AG10803 (cell line): ENCODE results near the gene RIPOR3.
"Not testable (repeated sequence)": the region's sequence is repeated elsewhere in the genome, so short reads cannot be mapped to it uniquely, and the experiment has no call there.

Experiments
- DNase-seq: peaks from one replicate; pipeline ENCODE4 v3.0.0; 2010; ENCODE audit warnings: low read depth
- H3K4me3 ChIP-seq: 2 replicates; pipeline ENCODE4 v1.5.1; 2011; ENCODE audit warnings: mild to moderate bottlenecking, low read length, control low read depth
- TF ChIP-seq, protein P1 (sequence below): conservative IDR thresholded peaks from 2 replicates; pipeline ENCODE4 v1.5.1; 2011; ENCODE audit warnings: mild to moderate bottlenecking, low read length, control low read depth, inconsistent platforms

RIPOR3 gene

DNA sequence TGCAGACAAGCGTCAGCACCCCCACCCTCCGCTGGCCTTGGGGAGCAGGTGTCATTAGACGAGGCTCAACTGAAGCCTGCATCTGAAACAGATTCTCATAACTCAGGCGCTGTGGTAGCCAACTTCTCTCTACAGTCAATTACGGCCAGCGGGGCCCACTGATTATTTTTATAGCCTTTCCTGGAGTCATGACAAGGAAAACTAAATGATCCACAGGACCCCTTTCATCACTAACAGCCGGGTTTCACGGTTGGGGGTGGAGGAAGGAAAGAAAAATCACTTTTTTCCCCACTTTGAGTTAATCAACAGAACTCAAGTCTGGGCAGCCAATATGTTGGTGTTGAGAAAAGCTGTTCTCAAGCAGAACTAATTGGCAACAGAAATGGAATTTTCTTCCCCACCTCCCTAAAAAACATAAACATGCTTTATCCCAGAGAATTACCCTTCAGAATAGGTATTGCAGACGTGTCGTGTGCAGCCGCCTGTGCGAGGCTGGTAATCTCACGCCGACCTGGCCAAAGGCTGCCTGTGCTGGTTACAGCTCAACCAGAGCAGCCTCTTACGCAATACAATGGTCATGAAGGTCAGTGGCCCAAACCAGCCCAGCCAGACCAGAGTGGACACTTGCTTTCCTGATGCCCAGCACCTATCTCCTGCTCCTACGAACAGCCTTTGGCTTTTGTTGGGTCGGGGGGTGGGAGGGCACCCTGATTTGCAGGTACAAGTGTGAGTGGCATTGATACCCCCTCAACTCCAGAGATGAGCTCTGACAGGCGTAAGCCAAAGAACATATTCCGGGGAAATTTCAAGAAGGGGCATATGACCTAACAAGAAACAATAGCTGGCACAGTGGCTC lies 11.0 kb downstream of the RIPOR3 start:
- no peak overlapping the region for H3K4me3 ChIP-seq
- TF ChIP-seq, protein P1, sequence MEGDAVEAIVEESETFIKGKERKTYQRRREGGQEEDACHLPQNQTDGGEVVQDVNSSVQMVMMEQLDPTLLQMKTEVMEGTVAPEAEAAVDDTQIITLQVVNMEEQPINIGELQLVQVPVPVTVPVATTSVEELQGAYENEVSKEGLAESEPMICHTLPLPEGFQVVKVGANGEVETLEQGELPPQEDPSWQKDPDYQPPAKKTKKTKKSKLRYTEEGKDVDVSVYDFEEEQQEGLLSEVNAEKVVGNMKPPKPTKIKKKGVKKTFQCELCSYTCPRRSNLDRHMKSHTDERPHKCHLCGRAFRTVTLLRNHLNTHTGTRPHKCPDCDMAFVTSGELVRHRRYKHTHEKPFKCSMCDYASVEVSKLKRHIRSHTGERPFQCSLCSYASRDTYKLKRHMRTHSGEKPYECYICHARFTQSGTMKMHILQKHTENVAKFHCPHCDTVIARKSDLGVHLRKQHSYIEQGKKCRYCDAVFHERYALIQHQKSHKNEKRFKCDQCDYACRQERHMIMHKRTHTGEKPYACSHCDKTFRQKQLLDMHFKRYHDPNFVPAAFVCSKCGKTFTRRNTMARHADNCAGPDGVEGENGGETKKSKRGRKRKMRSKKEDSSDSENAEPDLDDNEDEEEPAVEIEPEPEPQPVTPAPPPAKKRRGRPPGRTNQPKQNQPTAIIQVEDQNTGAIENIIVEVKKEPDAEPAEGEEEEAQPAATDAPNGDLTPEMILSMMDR: no peak
- peak; percentile 24 for DNase-seq

GRCh38 chr20:50679753-50680104 lies 11.6 kb downstream of the RIPOR3 start:
- TF ChIP-seq, protein P1: no peak
- no peak for DNase-seq
- no peak overlapping the region for H3K4me3 ChIP-seq

- no peak for DNase-seq
Observed at GRCh38 chr20:50678169-50678898, 13.0 kb downstream of the RIPOR3 start.

GRCh38 chr20:50676858-50677257 lies 14.5 kb downstream of the RIPOR3 start:
- H3K4me3 ChIP-seq: no peak overlapping the region
- TF ChIP-seq, protein P1: no peak
- no peak for DNase-seq

More at GRCh38 chr20:50678169-50678898, 13.0 kb downstream of the RIPOR3 start:
- H3K4me3 ChIP-seq: no peak overlapping the region
- TF ChIP-seq, protein P1: no peak

DNA sequence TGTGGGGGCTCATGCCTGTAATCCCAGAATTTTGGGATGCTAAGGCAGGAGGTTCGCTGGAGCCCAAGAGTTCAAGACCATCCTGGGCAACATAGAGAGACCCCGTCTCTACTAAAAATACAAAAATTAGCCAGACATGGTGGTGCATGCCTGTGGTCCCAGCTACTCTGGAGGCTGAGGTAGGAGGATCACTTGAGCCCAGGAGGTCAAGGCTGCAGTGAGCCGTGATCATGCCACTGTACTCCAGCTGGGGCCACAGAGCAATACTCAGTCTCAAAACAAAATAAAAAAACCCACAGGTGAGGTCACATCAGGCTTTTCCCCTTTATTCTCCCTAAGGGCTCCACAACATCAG lies 15.0 kb downstream of the RIPOR3 start:
- not testable (repeated sequence) for H3K4me3 ChIP-seq, DNase-seq

DNA sequence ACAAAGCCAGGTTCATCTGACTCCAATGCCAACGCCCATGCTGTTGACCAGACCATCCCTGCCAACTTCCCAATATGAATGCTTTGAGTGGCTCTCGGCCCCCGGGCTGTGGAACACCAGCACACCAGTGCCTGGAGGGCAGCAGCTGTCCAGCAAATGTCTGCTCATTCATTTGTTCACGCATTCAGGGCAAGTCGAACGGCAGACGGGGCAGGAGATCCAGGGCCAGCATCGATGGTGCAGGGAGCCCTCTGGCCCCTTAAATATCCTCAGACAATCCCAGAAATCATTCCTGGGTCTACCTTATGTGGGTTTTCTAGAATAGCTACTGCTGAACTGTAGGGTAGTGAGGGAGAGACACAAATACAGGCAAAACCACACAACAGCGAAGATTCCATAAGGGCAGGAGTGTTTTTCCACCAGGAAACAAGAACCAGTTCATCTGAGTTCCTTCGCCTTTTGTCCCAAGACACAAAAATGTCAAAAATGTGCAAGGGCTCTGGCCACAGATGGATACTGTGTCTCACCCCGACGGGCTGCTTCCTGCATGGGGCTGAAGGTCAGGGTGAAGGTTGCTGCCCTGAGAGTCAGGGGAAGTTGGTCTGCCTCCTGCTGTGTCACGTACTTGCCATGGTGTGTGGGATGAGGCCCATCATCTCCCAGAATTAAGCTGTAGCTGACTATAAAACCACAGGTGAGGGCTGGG lies 15.5 kb downstream of the RIPOR3 start:
- no peak overlapping the region for H3K4me3 ChIP-seq
- TF ChIP-seq, protein P1: no peak
- peak; percentile 17 for DNase-seq

DNA sequence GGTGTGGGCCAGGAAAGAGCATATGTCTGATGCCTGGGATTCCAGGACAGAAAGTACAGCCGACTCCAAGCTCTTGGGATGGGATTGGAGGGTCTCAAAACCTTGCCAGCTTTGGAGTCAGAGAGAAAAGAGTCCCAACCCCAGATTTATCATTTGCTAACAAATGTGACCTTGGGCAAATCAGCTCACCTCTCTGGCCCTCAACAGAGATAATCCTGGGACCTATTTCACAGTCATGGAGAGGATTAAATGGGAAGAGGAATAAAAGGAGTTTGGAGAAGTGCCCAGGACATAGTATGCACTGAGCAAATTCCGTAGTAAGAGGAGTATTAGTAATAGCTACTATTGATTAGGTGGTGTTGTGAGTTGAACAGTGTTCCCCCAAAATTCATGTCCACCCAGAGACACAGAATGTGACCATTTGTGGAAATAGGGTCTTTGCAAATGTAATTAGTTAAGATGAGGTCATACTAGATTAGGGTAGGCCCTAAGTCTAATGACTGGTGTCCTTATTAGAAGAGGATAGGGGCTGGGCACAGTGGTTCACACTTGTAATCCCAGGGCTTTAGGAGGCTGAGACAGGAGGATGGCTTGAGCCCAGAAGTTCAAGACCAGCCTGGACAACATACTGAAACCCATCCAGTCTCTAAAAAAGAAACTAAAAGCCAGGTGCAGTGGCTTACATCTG lies 17.1 kb downstream of the RIPOR3 start:
- DNase-seq: no peak
- no peak overlapping the region for H3K4me3 ChIP-seq
- TF ChIP-seq, protein P1: no peak
